ENCODE results near the gene STAU1. TPM values are rescaled to one million over a fixed set of nuclear protein-coding genes. Genes with fewer than 3 reads are reported as not detected.
A peak's percentile ranks its signal among the peaks of the same experiment; 100 is the strongest.

The STAU1 gene
- total and polyA plus RNA-seq, 9 donors: 37.2 to 113 (median 70.5) TPM

GRCh38 chr20:49229381-49229780 lies 41.2 kb upstream of the STAU1 start:
- no peaks in the 10 kb centered on the region for H3K27me3 ChIP-seq
- no peaks in the 10 kb centered on the region for H3K4me1 ChIP-seq (ENCODE audit: insufficient read depth)
- TF ChIP-seq CTCF (IDR thresholded peaks at IDR 0.05): no peak
- TF ChIP-seq POLR2A (IDR thresholded peaks at IDR 0.05): no peak
- TF ChIP-seq EP300 (IDR thresholded peaks at IDR 0.05): no peak
- intact Hi-C loops (cut with DNase I): loop anchor here in 1 of 4 donors (10.0 kb wide), 1 partner anchor 45 kb away; the partner anchor contains the start of gene ZNFX1
- H3K36me3 ChIP-seq: no peaks in the 10 kb centered on the region
- no peak for DNase-seq
- no peaks in the 10 kb centered on the region for H3K9me3 ChIP-seq
- H3K4me3 ChIP-seq: no peak overlapping the region
- no peak overlapping the region for H3K27ac ChIP-seq
- WGBS, 3 donors: 87 to 90% (median 88%) methylated on average over 2 of the region's 2 CpGs

GRCh38 chr20:49228676-49229075 lies 40.5 kb upstream of the STAU1 start:
- Histone ChIP-seq H3K27me3 (no peaks in the 10 kb centered on the region), H3K4me3 (no peak overlapping the region), H3K36me3 (no peaks in the 10 kb centered on the region), H3K27ac (no peak overlapping the region), H3K4me1 (ENCODE audit: insufficient read depth) (no peaks in the 10 kb centered on the region), H3K9me3 (no peaks in the 10 kb centered on the region)
- TF ChIP-seq EP300 (IDR thresholded peaks at IDR 0.05) (no peak), POLR2A (IDR thresholded peaks at IDR 0.05) (no peak), CTCF (IDR thresholded peaks at IDR 0.05) (no peak)
- intact Hi-C loops (cut with DNase I): loop anchor here in 1 of 4 donors (10.0 kb wide), 1 partner anchor 46 kb away; the partner anchor contains the start of gene ZNFX1
- WGBS, 3 donors: 94% methylated on average over 9 of the region's 9 CpGs
- DNase-seq: no peak

- H3K4me3 ChIP-seq: no peak overlapping the region
- H3K9me3 ChIP-seq: no peaks in the 10 kb centered on the region
- 88 to 96% (median 88%) methylated on average over 7 of the region's 7 CpGs for WGBS, 3 donors
- DNase-seq: no peak
- TF ChIP-seq EP300 (IDR thresholded peaks at IDR 0.05) (no peak), POLR2A (IDR thresholded peaks at IDR 0.05) (no peak), CTCF (IDR thresholded peaks at IDR 0.05) (no peak)
- H3K27ac ChIP-seq: no peak overlapping the region
- intact Hi-C loops (cut with DNase I): loop anchor here in 1 of 4 donors (10.0 kb wide), 1 partner anchor 49 kb away; the partner anchor contains the start of gene ZNFX1
- H3K27me3 ChIP-seq: no peaks in the 10 kb centered on the region
- no peaks in the 10 kb centered on the region for H3K36me3 ChIP-seq
- H3K4me1 ChIP-seq (ENCODE audit: insufficient read depth): peaks cover 2% of the 10 kb centered on the region
These were observed 37.8 kb upstream of the STAU1 start for GRCh38 chr20:49225896-49226295.

- no peak for TF ChIP-seq EP300 (IDR thresholded peaks at IDR 0.05)
- no peak for TF ChIP-seq POLR2A (IDR thresholded peaks at IDR 0.05)
- no peak for TF ChIP-seq CTCF (IDR thresholded peaks at IDR 0.05)
- Histone ChIP-seq H3K9me3 (no peaks in the 10 kb centered on the region), H3K36me3 (no peaks in the 10 kb centered on the region), H3K27me3 (no peaks in the 10 kb centered on the region), H3K4me3 (peak overlapping the region; percentile 84), H3K27ac (peak overlapping the region in 1 of 2 donors; percentile 68), H3K4me1 (ENCODE audit: insufficient read depth) (peaks cover 4% of the 10 kb centered on the region)
- peak in 3 of 5 donors; percentile 34 to 49 (median 44) for DNase-seq
- 56 to 64% (median 57%) methylated on average over 27 to 28 of the region's 28 CpGs for WGBS, 3 donors
- intact Hi-C loops (cut with DNase I): loop anchor here in 3 of 4 donors (5.0 to 10.0 kb wide), 2 partner anchors 55 to 88 kb away; partner anchors contain the start of gene ZNFX1 (in 1 of the 3)
These were observed 32.0 kb upstream of the STAU1 start for GRCh38 chr20:49219924-49220831.

Data from ovary (tissue), 9 donors.